HG03066 (cell line): ENCODE results near the gene C12orf75.
"Not testable (repeated sequence)": the region's sequence is repeated elsewhere in the genome, so short reads cannot be mapped to it uniquely, and the experiment has no call there.

ENCODE experiments used
- ATAC-seq: cut with Tn5 transposase; IDR thresholded peaks from one replicate; pipeline ENCODE4 v1.9.1; 2021; ENCODE audit warnings: low read depth; ENCODE audit not compliant: unreplicated experiment

Gene C12orf75

DNA sequence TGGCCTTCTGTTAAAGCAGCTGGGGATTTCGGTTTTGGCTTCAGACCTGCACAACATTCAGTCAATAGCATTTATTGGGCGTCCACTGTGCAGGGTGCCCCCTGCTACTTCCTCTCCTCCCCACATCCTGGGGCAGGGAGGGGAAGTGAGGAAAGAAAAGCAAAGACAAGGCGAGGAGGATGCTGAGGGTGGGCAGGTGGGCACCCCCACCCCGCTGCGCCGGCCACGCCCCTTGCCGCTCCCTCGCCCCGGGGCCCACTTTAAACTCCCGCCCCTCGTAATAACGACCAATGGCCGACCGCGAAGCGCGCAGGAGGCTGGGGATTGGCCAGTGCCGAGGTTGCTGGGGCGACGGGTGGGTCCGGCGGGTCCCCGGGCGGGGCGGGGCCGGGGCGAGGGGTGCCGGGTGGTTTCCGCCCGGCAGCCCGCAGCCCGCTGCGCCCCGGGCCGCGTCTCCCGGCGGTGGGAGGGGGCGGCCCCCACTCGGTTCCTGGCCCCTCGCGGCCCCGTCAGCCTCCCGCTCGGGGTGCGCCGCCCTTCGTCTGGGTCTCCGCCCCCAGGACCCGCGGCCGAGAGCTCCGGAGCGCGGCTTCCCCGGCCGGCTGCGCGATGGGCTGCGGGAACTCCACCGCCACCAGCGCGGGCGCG, at the start of gene C12orf75:
Gene C12orf75 (plus strand): TSS at position 409 of the 648 bp plus-strand sequence. CDS start 201 bp downstream, at position 610.
- ATAC-seq: peak; percentile 74

DNA sequence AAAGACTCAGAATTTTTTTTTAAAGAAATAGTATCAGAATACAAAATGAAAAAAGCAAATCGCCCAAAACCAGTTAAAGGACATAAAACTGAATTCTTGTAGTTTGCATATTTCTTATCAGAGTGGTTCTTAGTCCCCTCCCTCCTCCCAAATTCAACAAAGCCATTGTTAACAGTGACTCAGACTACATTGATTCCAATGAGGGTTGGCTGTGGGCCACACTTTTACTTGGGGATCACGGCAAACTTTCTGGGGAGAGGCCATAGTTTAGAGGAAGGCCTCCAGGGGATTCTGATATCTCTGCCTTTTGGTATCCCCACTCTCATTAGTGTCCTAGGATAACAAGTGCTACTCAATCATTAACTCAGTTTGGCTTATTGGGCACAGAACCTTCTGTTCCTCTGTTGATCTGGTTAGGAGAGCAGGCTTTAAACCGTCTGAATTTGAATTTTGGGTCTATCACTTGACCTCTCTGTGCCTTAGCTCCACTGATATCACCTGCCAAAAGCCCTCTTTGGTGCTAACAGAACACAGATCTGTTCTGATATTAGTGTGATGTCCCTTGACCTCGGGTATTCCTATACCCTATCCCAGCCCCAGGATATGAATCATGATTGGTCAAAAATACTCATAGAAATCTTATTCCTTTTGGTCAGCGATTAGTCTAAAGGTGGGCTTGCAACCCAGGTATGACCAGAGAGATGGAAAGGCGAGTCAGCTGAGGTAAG, 49.4 kb upstream of the C12orf75 start:
- no peak for ATAC-seq

DNA sequence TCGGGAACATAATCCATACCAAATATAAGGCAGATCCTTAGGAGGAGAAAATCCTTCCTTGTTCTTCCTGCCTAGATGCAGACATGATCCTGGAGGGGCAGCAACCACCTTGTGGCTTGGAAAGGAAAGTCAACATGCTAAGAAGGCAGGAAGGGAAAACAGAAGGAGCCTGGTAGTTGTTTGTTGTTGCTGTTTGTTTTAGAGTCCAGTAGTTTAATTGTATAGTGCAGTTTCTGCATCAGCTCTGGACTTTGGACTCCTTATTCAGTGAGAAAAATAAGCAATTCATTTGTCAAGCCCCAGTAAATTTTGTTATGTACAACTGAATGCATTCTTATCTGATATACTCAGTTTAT, 48.8 kb upstream of the C12orf75 start:
- no peak for ATAC-seq

DNA sequence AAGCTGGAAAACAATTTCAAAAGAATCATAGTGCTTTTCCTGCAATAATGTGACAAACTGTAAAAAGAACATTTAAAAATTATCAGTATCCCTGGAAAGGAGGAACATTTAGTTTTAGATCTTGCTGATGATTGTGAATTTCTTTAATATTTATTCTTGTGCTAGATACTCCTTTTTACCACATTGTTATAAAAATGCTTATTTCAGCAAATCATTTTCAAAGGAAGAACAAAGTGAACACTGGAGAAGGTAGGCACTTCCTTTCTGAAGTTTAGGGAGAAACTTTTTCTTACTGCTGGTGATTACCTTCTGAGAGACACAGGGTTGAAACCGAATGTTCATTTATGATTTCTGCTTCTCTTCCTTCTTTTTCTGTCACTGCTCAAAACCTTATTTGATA, 45.1 kb upstream of the C12orf75 start:
- ATAC-seq: no peak

DNA sequence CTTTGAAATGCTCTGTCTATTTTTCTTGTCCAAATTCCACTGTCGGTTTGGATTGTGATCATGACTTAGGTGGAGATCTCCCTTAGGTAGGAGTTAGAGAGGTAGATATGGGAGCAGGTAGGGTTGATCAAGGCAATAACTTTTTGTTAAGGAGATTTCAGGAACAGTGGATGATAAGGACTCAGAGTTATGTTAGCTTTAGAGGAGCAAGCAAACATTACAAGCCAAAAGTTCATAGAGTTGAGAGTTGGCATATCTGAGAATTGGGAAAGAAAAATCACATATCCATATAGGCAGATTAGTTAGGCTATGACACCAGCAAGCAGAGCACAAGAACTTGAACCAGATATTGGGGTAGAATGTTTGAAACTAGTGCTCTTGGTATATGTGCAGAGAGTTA, 43.1 kb upstream of the C12orf75 start:
- ATAC-seq: no peak

DNA sequence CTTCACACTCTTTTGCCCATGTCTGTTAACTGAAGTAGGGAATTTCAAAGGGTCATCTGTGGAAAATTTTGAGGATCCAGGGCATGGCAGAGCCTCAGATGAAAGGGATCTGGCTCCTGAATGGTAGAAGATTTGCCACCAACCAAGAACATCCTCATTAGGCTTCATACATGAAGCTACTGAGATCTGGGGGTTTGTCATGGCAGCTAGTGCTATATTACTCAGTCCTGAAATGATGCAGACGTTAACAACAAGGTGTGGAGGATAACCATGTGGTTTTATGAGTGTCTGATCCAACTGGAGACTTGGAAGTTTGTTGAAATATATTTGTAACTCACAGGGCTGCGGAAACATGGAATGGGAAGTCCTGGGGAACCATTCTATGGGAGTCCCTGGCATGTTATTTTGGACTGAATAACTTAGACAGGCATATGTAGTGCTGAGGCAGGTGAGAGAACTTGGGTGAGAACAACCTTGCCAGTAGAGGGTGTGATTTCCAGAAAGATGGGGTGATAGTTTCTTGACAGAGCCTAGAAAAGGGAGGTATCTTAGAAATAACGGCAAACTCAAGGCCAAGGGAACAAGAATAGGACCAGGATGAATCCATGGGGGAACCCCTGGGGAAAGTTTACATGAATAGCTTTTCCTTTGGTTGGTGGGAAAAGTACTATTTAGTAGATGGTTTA, 42.0 kb upstream of the C12orf75 start:
- ATAC-seq: no peak

DNA sequence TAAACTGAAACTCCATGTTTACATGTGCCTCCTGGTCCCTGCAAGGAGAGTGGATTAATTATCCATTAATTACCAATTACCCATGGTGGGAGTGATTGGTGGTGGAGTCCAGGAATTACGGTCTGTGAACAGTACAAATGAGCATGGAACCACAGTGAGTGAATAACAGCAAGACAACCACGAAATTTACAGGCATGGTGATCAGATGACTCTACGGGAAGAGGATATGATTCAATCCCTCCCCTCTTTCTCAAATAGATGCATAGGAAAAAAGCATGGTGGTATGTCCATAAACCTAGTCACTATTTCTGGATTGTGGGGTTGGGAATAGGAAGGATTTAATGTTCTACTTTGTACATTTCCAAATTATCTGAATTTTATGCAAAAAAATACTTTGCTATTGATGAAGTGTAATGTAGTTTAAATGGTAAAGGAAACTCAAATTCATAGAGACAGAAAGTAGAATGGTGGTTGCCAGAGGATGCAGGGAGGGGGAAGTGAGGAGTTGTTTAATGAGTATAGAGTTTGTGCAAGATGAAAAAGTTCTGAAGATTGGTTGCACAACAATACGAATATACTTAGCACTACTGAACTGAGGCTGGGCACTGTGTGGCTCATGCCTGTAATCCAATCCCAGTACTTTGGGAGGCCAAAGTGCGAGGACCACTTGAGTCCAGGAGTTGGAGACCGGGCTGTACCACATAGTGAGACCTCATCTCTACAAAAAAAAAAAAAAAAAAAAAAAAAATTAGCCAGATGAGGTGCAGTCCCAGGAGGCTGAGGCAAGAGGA, 41.2 kb upstream of the C12orf75 start:
- ATAC-seq: no peak

DNA sequence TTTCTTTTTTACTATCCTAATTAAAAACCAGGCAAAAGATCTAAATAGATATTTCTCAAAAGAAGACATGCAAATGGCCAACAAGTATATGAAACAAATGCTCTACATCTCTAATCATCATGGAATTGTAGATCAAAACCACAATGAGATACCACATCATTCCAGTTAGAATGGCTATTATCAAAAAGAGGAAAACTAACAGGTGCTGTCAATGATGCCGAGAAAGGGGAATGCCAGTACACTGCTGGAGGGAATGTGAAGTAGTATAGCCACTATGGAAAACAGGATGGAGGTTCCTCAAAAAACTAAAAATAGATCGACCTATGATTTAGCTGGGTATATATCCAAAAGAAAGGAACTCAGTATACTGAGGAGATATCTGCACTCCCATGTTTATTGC, 39.0 kb upstream of the C12orf75 start:
- no peak for ATAC-seq

DNA sequence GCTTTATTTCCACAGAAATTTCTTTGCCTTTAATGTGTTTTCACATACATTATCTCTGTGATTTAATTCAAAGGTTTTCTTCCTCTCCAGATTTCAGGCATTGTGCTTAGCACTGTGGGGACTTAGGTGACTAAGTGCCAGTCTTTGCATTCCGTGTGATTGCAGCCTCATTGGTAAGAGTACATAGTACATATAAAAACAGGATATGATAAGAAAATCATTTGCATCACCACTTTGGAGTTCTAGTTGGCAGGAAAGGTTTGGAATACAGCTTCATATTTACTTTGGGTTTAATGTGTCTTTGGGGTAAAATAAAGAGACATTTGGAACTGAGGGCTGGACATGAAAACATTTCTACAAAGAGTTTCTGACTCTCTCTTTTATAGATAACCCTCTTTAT, 37.8 kb upstream of the C12orf75 start:
- ATAC-seq: no peak

DNA sequence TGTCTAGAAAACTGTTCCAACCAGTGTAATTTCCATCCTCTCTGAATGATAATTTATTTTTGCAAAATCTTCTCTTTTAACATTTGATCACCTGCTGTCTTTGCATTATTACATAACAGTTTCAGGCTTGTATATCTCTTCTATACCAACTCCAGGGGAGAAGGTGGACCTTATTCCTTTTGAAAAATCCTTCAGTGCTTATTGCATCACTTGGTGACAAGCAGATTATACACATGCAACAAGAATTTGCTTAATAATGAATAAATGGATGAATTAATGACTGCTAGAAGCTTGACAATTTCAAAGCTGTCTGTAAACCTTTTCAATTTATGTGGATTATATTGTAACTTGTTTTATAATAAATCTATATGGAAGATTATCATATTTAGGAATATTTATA, 37.3 kb upstream of the C12orf75 start:
- no peak for ATAC-seq

DNA sequence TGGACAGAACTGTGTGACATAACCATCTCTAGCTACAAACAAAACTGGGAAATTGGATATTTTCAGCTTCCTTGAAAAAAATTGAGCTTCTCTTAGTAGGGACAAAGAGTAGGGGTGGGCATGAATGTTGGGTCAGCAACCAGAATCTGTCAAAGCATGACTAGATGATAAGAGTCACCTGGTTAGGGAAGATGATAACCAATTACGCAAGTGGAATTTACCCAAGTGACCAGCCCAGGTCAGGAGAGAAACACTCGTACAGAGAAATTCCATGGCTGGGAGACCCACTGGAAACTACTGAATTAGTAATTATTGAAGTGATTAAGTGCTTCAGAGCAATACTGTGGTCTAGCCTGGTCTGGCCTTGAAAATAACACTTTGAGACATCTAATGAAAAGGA, 36.3 kb upstream of the C12orf75 start:
- no peak for ATAC-seq

DNA sequence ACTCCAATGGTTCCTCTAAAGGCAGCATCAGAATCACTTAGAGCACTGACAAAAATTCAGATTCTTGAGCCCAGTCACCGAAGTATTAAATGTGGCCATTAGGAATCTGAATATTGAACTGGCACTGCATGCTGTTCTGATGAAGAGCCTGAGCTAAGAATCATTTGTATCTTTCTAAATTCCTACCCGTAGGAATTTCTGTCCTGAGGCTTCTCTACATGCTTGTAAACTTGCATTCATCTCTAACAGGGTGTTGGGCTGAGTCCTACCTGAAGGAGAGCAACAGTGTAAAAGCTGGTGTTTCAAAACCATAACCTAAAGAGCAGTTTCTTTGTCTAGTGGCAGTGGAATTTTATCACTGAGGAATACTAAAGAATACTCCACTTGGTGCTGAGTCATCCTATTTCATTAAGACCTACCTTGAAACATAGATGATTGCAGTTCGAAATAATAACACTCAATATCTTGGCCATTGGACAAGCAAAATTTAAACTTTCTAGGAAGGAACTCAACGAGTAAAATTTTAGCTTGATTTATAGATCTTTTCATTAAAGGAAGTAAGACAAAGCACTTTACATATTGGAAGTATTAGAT, 35.5 kb upstream of the C12orf75 start:
- no peak for ATAC-seq

DNA sequence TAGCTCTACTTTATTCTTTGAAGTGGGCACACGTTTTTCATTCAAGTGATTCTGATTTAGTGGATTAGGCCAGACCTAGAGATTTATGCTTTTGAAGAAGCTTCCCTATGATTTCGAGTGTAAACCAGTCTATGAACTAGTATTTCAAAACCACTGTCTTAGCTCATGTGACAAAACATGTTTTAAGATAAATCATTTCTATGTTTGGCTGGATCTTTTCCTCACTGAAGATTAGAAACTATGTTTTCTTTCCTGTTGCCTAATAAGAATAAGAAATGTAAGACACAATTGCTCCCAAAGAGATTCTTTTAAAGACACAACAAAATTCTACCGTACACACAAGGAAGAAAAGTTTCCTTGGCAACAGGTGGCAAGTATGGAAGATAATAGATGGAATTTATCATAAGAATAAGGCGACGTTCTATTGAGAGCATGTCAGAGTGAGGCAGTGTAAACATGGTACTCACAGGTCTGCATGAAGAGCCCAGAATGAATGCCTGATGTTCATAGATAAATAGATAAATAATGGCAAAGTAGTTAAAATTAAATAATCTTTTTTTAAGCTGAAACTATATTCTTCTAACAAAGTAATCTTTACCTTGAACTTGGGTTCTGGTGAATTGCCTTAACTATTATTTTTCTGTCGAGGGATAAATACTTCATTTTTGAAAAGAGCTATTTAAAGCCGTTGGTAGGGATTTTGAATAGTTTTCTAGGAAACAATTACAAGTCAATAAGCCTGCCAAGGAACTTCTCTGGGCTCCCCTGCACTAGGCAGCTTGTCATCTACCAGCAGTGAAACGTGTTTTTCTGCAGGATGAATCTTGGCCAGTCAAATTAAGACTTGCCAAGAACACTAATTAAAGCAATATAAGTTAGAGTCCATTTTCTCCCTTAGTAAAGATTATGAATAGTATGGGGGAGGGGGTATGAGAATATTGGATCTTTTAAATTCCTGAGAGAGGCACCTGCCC, 34.1 kb upstream of the C12orf75 start:
- no peak for ATAC-seq

DNA sequence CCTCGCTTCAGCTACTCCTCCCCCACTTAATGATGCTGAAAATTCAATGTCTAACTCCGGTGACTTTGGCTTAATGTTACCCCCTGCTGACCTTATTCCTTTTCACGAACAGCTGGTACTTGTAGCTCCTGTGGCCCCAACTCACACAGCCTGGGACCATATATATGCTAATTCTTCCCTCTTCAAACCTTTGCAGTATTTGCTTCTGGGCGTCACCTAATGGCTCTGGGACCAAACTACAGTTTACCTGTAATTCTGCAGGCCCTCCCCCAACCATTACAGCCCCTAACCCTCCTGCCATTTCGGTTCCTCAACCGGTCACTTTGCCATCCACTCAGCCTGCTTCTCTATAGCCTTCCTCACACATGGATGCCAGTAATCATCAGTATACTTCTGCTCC, 29.6 kb upstream of the C12orf75 start:
- no peak for ATAC-seq

DNA sequence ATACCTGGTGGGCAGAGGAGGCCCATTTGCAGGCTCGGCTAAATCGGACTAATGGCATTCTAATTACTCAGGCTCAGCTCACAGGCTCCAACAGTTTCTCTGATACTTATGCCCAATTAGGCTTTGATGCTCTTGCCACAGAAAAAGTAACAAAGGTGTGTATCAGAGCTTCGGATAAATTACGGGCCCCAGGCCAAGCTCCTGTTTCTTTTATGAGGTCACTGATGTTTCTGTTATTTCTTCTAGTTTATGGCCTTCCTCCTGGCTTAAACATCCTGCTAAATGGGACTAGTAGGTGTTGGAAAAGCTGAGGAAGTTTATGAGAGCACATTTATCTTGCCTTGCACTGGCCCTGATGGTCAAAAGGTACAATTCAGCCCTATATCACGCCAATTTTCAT, 28.8 kb upstream of the C12orf75 start:
- ATAC-seq: no peak

DNA sequence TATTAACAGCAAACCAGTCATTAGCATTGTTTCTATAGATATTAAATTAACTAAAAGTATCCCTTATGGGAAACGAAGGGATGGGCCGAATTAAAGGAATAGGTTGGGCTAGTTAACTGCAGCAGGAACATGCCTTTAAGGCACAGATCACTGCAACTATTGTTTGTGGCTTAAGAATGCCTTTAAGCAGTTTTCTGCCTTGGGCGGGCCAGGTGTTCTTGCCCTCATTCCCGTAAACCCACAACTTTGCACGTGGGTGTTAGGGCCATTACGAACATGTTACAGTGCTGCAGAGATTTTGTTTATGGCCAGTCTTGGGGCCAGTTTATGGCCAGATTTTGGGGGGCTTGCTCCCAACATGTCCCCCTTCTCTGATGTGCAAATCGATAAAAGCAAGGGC, 27.5 kb upstream of the C12orf75 start:
- not testable (repeated sequence) for ATAC-seq

DNA sequence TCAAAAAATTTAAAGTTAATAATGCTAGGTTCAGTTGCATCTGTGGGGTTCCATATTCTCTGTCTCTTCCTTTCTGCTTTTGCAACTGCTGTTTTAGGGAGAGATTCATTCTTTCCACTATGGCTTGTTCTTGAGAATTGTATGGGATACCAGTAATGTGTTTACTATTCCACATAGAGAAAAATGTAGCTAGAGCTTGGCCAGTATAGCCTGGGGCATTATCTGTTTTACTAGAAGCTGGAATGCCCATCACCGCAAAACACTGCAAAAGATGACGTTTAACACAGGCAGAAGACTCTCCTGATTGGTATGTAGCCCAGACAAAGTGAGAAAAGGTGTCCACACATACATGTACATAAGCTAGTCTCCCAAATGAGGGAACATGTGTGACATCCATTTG, 25.9 kb upstream of the C12orf75 start:
- ATAC-seq: not testable (repeated sequence)

DNA sequence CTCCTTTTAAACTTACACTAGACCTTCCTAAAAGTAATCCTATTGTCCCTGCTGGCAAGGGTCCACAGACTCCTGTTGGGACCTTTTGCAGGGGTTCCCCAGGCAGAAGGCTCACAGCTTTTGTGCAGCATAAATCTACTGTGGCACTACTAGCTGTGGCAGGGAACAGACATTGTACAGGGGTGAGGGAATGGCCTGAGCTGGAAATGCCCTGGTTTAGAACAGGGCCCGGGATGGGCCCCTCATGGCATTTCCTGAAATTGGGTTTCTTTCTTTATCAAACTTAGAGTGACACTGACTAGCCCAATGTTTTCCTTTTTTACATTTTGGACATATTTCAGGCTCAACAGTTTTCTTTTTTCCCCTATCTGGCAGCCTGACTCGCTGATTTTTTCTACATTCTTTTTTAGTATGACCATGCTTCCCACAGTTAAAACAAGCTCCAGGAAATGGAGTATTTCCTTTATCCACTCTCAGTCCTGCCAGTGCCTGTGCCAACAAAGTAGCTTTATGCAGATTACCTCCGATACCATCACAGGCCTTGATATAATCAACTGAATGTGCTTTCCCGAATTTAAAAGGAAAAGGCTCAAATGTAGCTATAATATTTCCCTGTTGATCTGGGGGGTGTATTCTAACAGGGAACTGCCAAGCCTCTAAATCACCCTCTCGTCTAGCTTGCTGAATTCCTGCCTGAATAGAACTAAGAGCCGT, 22.7 kb upstream of the C12orf75 start:
- not testable (repeated sequence) for ATAC-seq

DNA sequence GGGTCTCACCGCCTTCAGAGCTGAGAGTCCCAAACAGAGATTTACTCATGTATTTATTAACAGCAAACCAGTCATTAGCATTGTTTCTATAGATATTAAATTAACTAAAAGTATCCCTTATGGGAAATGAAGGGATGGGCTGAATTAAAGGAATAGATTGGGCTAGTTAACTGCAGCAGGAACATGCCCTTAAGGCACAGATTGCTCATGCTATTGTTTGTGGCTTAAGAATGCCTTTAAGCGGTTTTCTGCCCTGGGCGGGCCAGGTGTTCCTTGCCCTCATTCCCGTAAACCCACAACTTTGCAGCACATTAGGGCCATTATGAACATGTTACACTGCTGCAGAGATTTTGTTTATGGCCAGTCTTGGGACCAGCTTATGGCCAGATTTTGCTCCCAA, 21.7 kb upstream of the C12orf75 start:
- ATAC-seq: not testable (repeated sequence)
